ENCODE data around the gene FAM222B. TPM values are rescaled to one million over a fixed set of nuclear protein-coding genes. Genes with fewer than 3 reads are reported as not detected.

Gene FAM222B
- total and polyA plus RNA-seq, 2 experiments from 2014 or later: 63.7 to 78.5 TPM

GRCh38 chr17:28716740-28717577 is 125.6 kb downstream of the FAM222B start:
- Mint-ChIP-seq H3K4me3 (peak overlapping the region; percentile 100), H3K27ac (peak overlapping the region; percentile 92), H3K4me1 (peaks cover 49% of the 10 kb centered on the region), H3K27me3 (ENCODE audit: insufficient read depth, low read depth, poor library complexity) (peaks cover 32% of the 10 kb centered on the region), H3K36me3 (ENCODE audit: low read depth) (peaks cover 62% of the 10 kb centered on the region), H3K9me3 (peaks cover 5% of the 10 kb centered on the region)
- Histone ChIP-seq H3K36me3 (ENCODE audit: insufficient read depth) (peaks cover 29% of the 10 kb centered on the region), H3K27me3 (ENCODE audit: insufficient read depth) (no peaks in the 10 kb centered on the region), H4K20me1 (replicated peaks; ENCODE audit: insufficient read depth) (peaks cover 18% of the 10 kb centered on the region), H3F3A (replicated peaks; ENCODE audit: low read depth) (peaks cover 50% of the 10 kb centered on the region), H3K9me2 (ENCODE audit: insufficient read depth) (no peaks in the 10 kb centered on the region), H3K4me2 (peak overlapping the region; percentile 84), H3K79me2 (replicated peaks; ENCODE audit: insufficient read depth) (peaks cover 42% of the 10 kb centered on the region), H2AFZ (no peak overlapping the region), H3K27ac (ENCODE audit: low read depth) (peak overlapping the region; percentile 81), H3K4me3 (peak overlapping the region; percentile 98), H3K4me1 (ENCODE audit: insufficient read depth) (peaks cover 31% of the 10 kb centered on the region)
- DNase-seq (ENCODE audit: low spot score) (peak; percentile 66), ATAC-seq (peak; percentile 14)
- TF ChIP-seq, protein P1, sequence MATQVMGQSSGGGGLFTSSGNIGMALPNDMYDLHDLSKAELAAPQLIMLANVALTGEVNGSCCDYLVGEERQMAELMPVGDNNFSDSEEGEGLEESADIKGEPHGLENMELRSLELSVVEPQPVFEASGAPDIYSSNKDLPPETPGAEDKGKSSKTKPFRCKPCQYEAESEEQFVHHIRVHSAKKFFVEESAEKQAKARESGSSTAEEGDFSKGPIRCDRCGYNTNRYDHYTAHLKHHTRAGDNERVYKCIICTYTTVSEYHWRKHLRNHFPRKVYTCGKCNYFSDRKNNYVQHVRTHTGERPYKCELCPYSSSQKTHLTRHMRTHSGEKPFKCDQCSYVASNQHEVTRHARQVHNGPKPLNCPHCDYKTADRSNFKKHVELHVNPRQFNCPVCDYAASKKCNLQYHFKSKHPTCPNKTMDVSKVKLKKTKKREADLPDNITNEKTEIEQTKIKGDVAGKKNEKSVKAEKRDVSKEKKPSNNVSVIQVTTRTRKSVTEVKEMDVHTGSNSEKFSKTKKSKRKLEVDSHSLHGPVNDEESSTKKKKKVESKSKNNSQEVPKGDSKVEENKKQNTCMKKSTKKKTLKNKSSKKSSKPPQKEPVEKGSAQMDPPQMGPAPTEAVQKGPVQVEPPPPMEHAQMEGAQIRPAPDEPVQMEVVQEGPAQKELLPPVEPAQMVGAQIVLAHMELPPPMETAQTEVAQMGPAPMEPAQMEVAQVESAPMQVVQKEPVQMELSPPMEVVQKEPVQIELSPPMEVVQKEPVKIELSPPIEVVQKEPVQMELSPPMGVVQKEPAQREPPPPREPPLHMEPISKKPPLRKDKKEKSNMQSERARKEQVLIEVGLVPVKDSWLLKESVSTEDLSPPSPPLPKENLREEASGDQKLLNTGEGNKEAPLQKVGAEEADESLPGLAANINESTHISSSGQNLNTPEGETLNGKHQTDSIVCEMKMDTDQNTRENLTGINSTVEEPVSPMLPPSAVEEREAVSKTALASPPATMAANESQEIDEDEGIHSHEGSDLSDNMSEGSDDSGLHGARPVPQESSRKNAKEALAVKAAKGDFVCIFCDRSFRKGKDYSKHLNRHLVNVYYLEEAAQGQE (IDR thresholded peaks at IDR 0.05; ENCODE audit: unreplicated experiment): no peak
- TF ChIP-seq EZH2 (IDR thresholded peaks at IDR 0.05; ENCODE audit: low read depth, unreplicated experiment) (no peak), ZNF331 (CRISPR knock-in tag; IDR thresholded peaks at IDR 0.05; ENCODE audit: low read depth) (no peak), POLR2AphosphoS5 (IDR thresholded peaks at IDR 0.05; ENCODE audit: low read depth) (no peak), JUNB (IDR thresholded peaks at IDR 0.05; ENCODE audit: unreplicated experiment) (no peak), NANOG (IDR thresholded peaks at IDR 0.05; ENCODE audit: borderline replicate concordance) (no peak), CREB1 (CRISPR knock-in tag; IDR thresholded peaks at IDR 0.05; ENCODE audit: low read depth) (no peak), STAT1 (IDR thresholded peaks at IDR 0.05; ENCODE audit: unreplicated experiment) (no peak), ZNF462 (CRISPR knock-in tag; IDR thresholded peaks at IDR 0.05) (no peak), EZH2phosphoT487 (IDR thresholded peaks at IDR 0.05; ENCODE audit: unreplicated experiment) (no peak), ETS1 (IDR thresholded peaks at IDR 0.05) (no peak)
- TF ChIP-seq, protein P2, sequence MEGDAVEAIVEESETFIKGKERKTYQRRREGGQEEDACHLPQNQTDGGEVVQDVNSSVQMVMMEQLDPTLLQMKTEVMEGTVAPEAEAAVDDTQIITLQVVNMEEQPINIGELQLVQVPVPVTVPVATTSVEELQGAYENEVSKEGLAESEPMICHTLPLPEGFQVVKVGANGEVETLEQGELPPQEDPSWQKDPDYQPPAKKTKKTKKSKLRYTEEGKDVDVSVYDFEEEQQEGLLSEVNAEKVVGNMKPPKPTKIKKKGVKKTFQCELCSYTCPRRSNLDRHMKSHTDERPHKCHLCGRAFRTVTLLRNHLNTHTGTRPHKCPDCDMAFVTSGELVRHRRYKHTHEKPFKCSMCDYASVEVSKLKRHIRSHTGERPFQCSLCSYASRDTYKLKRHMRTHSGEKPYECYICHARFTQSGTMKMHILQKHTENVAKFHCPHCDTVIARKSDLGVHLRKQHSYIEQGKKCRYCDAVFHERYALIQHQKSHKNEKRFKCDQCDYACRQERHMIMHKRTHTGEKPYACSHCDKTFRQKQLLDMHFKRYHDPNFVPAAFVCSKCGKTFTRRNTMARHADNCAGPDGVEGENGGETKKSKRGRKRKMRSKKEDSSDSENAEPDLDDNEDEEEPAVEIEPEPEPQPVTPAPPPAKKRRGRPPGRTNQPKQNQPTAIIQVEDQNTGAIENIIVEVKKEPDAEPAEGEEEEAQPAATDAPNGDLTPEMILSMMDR (conservative IDR thresholded peaks at IDR 0.05; ENCODE audit: low read depth in 2 of 2): no peak
